GM11168 (cell line): ENCODE data around the gene BTG4.

Experiments
- in situ Hi-C: fragments of 300-500 bp; cut with MboI; formaldehyde crosslinking; loops from one replicate; pipeline ENCODE4 v1.12.0; 2022; ENCODE audit warnings: low sequenced_read_pairs; ENCODE audit not compliant: unreplicated experiment

The BTG4 gene

DNA sequence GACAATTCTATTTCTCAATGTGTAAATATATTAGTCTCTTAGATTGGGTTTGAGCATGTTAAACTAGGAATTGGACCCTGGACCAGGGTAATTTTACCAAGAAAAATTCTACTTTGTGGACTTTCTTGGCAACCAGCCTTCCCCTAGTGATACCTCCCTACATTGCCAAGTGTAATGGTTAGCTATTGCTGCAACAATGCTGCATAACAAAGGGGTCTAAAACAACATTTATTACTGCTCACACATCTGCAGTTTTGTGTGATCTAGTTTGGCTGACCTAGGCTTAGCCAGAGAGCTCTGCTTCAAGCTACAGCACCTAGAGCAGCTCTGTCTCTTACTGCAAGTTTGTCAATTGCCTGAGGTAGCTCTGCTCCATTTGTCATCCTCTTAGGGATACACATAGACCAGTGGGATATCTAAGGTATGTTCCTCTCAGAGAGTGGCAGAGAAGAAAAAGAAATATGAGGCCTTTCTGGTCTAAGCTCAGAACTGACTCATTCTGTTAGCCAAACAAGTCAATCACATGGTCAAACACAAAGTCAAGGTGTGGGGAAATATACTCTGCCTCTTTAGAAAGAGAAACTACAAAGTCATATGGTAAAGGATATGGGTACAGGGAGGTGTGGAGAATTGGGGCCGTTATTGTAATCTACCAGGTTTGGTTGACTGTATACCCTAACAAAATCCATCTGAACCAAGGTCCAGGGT, 26.4 kb upstream of the BTG4 start:
- in situ Hi-C loops: no loop called here

DNA sequence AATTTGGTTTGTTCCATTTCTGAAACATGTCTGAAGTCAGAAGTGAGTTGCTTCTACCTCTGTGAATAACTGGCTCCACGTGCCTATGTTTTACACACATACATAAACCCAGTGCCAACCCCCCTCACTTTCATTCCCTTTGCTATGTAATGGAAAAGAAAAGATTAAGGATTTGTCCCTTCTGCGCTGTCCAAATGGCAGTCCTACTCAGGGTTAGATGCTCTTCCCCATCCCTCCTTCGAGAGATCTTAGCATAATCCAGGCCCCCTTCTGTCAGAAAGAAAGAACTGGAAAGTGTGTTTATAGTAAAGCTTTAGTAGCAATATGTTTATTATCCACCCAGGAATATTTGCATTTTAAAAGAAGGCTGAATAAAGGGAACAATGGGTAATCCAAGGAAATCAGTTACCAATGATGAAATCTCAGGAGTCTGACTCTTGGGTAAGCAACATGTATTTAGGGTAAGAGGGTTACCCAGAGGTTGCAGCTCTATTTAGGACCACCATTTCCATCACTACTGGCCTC, 25.2 kb upstream of the BTG4 start:
- in situ Hi-C loops: no loop called here

DNA sequence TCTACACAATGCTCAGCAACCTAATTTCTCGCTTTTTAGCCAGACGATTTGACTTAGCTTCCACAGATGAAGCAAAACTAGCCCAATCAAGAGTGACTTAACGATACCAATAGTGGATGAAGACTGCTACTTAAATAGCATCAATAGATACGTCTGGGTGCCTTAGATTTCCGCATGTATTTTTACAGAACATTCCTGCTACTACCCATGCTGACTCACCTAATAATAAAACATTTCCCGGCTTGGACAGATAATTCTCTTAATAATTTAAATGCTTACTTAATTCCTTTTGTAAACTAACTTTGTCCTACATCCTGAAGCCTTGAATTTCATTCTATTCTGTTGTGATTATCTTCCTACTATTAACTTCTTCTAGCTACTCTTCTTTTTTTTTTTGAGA, 23.1 kb upstream of the BTG4 start:
- in situ Hi-C loops: no loop called here

DNA sequence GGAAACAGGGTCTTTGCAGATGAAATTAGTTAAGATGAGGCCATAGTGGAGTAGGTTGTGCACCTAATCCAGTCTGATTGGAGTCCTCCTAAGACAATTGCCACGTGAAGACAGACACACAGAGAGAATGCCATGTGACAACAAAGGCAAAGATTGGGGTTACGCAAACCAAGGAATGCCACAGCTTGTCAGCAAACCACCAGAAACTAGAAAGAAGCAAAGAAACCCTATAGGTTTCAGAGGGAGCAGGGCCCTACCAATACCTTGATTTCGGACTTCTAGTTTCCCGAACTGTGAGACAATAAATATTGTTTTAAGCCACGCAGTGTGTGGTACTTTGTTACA, 20.2 kb upstream of the BTG4 start:
- in situ Hi-C loops: no loop called here

GRCh38 chr11:111531687-111532364, 19.6 kb upstream of the BTG4 start:
- in situ Hi-C loops: no loop called here

DNA sequence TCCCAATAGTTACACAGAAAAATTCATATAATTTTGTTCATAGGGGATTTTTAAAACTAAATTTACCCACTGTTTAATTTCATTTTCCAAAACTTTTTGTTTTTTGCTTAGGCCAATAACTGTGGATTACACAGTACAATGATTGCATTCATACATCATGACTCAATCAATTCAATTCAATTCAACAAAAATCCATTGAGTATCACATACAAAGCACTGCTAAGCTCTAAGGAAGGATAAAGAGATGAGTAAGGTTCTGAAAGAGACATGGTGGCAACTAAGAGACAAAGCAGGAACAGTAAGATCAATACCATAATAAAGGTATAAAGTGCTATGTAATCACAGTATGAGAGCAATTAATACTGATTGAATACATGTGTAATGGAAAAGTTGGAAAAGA, 18.9 kb upstream of the BTG4 start:
- in situ Hi-C loops: no loop called here

- in situ Hi-C loops: no loop called here
Measured at GRCh38 chr11:111530091-111530490, 17.9 kb upstream of the BTG4 start.

- in situ Hi-C loops: no loop called here
Measured at GRCh38 chr11:111528557-111528956, 16.4 kb upstream of the BTG4 start.

DNA sequence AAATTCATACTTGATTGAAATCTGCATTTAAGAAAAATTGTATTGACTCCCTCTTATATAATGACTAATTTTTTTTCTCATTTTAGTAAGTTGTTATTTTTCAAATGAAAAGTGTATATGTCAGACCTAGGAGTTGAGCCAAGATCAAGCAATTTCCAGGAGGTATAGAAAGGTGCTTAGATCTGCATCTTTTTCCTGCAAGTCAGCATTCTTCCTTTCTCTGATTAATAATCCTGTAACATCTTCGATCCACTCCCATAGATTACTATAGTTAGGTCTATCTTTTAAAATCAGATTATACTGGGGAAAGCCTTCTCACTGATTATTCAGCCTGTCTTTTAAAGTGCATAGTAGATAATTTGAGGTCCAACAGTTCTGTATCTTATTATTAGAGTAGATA, 15.1 kb upstream of the BTG4 start:
- in situ Hi-C loops: no loop called here

GRCh38 chr11:111526501-111526900, 14.3 kb upstream of the BTG4 start:
- in situ Hi-C loops: no loop called here

DNA sequence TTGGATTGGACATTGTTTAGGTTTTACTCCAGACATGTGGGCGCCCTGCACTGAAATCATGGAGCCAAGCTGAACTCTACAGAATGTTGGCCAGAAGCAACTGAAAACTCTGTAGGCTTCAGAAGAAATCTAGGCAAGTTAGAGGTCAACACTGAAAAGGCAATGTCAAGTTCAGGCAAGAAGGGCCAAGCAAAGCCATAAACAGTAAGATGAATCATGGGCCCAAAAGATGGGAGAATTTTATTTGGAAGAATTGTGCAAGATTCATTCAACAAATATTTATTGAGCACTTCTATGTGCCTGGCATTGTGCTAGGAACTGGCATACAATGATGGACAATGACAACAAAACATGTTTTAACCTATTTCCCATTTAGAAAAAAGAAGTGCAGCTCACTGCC, 13.3 kb upstream of the BTG4 start:
- in situ Hi-C loops: no loop called here

DNA sequence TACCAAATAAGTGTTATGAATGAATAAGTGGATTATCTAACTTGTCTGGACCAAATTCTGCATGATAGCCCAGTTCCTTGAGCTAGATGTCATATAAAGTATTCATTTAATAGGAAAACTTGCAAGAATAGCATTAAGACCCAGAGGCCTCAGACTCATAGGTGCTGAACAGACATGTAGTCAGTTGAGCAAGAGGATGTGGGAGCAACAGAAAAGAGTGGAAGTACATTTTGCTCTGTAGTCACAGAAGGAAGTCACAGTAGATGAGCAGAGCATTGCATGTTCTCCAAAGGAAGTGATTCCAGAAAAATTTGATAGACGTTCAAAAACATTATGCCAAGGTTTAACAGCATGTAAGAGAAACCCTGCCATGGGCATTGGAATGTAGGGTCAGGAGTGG, 11.9 kb upstream of the BTG4 start:
- in situ Hi-C loops: no loop called here

GRCh38 chr11:111523343-111523742, 11.2 kb upstream of the BTG4 start:
- in situ Hi-C loops: no loop called here

DNA sequence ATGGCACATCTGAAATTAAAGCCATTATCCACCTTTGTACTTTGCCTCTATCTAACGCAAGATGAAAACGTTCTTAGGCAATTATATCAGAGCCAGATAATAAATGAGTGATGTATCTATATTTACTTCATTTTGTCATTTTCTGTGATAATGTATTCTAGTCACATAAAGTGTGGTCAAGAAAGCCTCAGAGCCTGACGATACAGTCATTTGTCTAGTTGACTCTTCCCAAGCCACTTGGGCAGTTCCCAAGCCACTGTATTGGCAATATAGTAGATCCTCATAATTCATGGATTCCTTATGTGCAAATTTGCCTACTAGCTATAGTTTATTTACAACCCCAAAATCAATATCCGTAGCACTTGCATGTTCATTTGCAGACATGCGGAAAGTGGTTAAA, 10.2 kb upstream of the BTG4 start:
- in situ Hi-C loops: no loop called here

DNA sequence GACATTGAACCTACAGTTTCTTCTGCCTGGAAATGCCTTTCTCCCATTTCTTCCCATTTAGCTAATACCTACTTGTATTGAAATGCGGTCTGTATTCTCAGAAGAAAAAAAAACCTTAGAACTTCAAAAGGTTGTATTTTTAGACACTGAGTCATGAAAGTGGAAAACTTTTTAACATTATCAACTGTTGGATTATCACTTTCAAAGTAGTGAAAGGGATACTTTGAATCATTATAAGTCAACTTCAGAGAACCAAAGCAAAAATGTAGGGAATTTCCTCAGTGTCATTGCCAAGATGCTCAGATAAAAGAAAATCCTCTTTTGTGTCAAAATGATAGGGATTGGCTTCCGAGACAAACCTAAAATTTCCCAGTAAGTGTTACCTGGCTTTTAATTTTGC, 8.9 kb upstream of the BTG4 start:
- in situ Hi-C loops: no loop called here

DNA sequence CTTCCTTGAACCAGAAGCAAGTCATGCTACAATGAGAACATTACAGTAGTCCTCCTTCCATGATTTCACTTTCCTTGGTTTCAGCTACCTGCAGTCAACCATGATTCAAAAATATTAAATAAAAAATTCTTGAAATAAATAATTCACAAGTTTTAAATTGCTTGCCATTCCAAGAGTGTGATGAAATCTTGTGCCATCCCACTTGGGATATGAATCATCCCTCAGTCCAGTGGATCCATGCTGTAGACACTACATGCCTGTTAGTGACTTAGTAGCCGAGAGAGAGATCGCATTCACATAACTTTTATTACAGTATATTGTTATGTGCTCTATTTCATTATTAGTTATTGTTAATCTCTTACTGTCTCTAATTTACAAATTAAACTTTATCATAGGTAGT, 8.4 kb upstream of the BTG4 start:
- in situ Hi-C loops: no loop called here

DNA sequence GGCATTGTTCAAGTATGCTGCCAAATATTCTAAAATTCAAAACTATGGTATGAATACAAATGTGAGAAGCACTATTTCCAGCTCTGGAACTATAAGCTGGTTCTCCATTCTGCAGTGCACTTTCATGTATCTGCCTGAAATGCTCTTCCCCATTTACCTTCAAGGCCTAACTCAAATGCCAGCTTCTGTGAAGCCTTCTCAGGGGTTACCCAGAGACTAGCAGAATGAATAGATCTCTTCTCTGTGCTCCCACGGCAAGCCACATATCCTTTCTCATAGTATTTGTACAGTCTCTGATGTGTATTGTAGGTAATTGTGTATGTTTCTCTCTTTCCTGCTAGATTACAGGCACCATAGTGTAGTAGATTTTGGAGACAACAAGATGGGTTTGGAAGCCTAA, 6.5 kb upstream of the BTG4 start:
- in situ Hi-C loops: no loop called here

DNA sequence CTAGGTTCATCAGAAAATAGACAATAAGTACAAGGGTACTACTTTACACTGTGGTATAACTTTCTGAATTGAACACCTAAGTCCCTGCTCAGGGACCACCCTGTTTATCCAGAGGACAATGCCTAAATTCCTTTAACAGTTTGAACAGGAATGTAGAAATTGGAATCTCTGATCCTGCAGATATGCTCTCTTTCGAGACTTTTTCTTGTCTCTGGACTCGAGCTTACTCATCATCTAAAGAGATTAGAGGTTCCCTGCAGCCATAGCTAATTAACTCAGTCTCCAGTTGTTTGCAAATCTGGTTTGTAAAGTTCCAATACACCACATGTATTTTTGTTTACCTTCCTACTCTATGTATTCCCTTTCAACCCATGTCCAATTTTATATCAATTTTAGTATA, 3.4 kb upstream of the BTG4 start:
- in situ Hi-C loops: no loop called here

- in situ Hi-C loops: no loop called here
Measured at GRCh38 chr11:111514216-111515031, 2.2 kb upstream of the BTG4 start, which contains the start of gene HOATZ. HOATZ (plus strand) TSS chr11:111514778; CDS start chr11:111514785, 7 bp downstream.

GRCh38 chr11:111513240-111513605, 1.0 kb upstream of the BTG4 start:
- in situ Hi-C loops: no loop called here

DNA sequence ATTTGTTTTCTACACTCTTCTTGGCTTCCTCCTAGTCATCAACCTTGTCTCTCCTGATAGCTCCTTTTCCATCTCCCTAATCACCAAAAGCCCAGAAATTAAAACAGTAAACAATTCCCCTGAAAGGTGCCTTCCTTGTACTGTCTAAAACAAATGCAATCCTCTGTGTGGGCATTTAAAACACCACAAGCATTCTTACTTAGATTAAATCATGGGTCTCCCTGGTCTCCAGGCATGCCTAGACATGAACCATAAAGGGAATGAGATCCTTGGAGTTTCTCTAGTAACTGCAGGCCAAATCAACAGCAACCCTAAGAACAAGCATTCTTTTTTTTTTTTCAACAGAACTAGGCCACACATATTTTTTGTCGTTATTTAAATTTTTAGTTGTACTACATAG, 1.9 kb downstream of the BTG4 start:
- in situ Hi-C loops: no loop called here
